HL-60 (cell line): ENCODE results near the gene MANSC4.

Experiments
- GABPA ChIP-seq: IDR thresholded peaks from 2 replicates; pipeline ENCODE4 v1.6.1; 2012; ENCODE audit warnings: low read depth
- POLR2AphosphoS5 ChIP-seq: IDR thresholded peaks from 2 replicates; pipeline ENCODE4 v1.6.1; 2012; ENCODE audit warnings: low read depth
- SPI1 ChIP-seq: IDR thresholded peaks from 2 replicates; pipeline ENCODE4 v1.6.1; 2012; ENCODE audit warnings: low read depth, mild to moderate bottlenecking, borderline replicate concordance
- TF ChIP-seq, protein P1 (sequence below): IDR thresholded peaks from one replicate; pipeline ENCODE4 v1.5.1; 2011; ENCODE audit warnings: low read length, control low read depth, inconsistent platforms; ENCODE audit not compliant: insufficient read depth
- TF ChIP-seq, protein P2 (sequence below): IDR thresholded peaks from 2 replicates; pipeline ENCODE4 v1.6.1; 2012; ENCODE audit warnings: low read depth; ENCODE audit not compliant: insufficient replicate concordance

GRCh38 chr12:27723212-27723611, 56.8 kb downstream of the MANSC4 start:
- TF ChIP-seq, protein P1, sequence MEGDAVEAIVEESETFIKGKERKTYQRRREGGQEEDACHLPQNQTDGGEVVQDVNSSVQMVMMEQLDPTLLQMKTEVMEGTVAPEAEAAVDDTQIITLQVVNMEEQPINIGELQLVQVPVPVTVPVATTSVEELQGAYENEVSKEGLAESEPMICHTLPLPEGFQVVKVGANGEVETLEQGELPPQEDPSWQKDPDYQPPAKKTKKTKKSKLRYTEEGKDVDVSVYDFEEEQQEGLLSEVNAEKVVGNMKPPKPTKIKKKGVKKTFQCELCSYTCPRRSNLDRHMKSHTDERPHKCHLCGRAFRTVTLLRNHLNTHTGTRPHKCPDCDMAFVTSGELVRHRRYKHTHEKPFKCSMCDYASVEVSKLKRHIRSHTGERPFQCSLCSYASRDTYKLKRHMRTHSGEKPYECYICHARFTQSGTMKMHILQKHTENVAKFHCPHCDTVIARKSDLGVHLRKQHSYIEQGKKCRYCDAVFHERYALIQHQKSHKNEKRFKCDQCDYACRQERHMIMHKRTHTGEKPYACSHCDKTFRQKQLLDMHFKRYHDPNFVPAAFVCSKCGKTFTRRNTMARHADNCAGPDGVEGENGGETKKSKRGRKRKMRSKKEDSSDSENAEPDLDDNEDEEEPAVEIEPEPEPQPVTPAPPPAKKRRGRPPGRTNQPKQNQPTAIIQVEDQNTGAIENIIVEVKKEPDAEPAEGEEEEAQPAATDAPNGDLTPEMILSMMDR, result no peak
- TF ChIP-seq POLR2AphosphoS5 (no peak), SPI1 (no peak), GABPA (no peak)
- TF ChIP-seq, protein P2, sequence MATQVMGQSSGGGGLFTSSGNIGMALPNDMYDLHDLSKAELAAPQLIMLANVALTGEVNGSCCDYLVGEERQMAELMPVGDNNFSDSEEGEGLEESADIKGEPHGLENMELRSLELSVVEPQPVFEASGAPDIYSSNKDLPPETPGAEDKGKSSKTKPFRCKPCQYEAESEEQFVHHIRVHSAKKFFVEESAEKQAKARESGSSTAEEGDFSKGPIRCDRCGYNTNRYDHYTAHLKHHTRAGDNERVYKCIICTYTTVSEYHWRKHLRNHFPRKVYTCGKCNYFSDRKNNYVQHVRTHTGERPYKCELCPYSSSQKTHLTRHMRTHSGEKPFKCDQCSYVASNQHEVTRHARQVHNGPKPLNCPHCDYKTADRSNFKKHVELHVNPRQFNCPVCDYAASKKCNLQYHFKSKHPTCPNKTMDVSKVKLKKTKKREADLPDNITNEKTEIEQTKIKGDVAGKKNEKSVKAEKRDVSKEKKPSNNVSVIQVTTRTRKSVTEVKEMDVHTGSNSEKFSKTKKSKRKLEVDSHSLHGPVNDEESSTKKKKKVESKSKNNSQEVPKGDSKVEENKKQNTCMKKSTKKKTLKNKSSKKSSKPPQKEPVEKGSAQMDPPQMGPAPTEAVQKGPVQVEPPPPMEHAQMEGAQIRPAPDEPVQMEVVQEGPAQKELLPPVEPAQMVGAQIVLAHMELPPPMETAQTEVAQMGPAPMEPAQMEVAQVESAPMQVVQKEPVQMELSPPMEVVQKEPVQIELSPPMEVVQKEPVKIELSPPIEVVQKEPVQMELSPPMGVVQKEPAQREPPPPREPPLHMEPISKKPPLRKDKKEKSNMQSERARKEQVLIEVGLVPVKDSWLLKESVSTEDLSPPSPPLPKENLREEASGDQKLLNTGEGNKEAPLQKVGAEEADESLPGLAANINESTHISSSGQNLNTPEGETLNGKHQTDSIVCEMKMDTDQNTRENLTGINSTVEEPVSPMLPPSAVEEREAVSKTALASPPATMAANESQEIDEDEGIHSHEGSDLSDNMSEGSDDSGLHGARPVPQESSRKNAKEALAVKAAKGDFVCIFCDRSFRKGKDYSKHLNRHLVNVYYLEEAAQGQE, result no peak
